Mesothelial cell of epicardium (in vitro differentiated cells): Measurements from ENCODE around the gene FGF2. TPM values are rescaled to one million over a fixed set of nuclear protein-coding genes. Genes with fewer than 3 reads are reported as not detected.
"Not testable (repeated sequence)": the region's sequence is repeated elsewhere in the genome, so short reads cannot be mapped to it uniquely, and the experiment has no call there.

Experiments used
- DNase-seq, 2 experiments: peaks; one replicate each; pipeline ENCODE4 v3.0.0; 2021; ENCODE audit warnings: low spot score in 2 of 2; ENCODE audit not compliant: unreplicated experiment in 2 of 2
- H3K27ac Mint-ChIP-seq: 2 replicates; pipeline ENCODE4 v1.8.0; 2021; ENCODE audit warnings: mixed read lengths
- H3K27me3 Mint-ChIP-seq: 2 replicates; pipeline ENCODE4 v1.8.0; 2021; ENCODE audit warnings: low read depth, mixed read lengths
- H3K36me3 Mint-ChIP-seq: 2 replicates; pipeline ENCODE4 v1.8.0; 2021; ENCODE audit warnings: mixed read lengths
- H3K4me1 Mint-ChIP-seq: 2 replicates; pipeline ENCODE4 v1.8.0; 2021; ENCODE audit warnings: mixed read lengths
- H3K4me3 Mint-ChIP-seq: 2 replicates; pipeline ENCODE4 v1.8.0; 2021; ENCODE audit warnings: mild to moderate bottlenecking, moderate library complexity, mixed read lengths
- H3K9me3 Mint-ChIP-seq: 2 replicates; pipeline ENCODE4 v1.8.0; 2021; ENCODE audit warnings: mixed read lengths
- CTCF ChIP-seq: fragments of 200-600 bp; sonication (generic); IDR thresholded peaks from one replicate; pipeline ENCODE4 v1.5.0; 2021; ENCODE audit warnings: antibody characterized with exemption; ENCODE audit not compliant: unreplicated experiment
- total RNA-seq: library from RNA; stranded (reverse); gene quantifications from 3 replicates; pipeline ENCODE4 v1.2.1, GENCODE V29; 2021

Gene FGF2
- total RNA-seq, 1 donor from 2014 or later, result 11.3 TPM

GRCh38 chr4:122921971-122922876 is 95.6 kb downstream of the FGF2 start, which contains the start of gene NUDT6:
Gene NUDT6 (minus strand): TSS chr4:122922597. CDS start chr4:122922572, 25 bp downstream.
- Mint-ChIP-seq H3K9me3 (no peaks in the 10 kb centered on the region), H3K4me3 (peak within 1 kb of the TSS; percentile 98), H3K4me1 (peaks cover 2% of the 10 kb centered on the region), H3K36me3 (no peaks in the 10 kb centered on the region), H3K27me3 (no peaks in the 10 kb centered on the region), H3K27ac (peak within 1 kb of the TSS; percentile 94)
- TF ChIP-seq CTCF, result no peak
- peak in 1 of 2 experiments; percentile 50 for DNase-seq

DNA sequence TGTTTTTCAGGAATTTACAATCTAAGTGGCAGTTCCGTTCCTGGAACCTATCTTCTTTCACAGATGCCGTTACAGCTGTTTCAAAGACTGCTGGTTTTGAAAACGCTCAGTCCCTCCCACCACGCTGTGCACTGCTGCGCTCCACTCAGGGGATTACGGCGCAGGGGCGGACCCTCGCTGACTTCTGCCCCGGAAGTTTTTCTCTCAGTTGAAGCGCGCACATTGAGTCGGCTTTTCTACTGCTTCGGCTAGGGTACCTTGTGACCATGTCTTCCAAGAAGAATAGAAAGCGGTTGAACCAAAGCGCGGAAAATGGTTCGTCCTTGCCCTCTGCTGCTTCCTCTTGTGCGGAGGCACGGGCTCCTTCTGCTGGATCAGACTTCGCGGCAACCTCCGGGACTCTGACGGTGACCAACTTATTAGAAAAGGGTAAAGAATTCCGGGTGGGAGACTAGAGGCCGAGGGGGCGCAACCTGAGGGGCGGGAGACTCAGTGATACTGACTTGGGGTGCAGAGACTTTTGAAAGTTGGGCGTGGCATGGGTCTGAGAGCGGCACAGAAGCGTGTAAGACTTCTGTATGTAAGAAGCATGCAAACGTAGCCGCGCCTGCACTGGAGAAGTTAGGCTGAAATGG is 96.4 kb downstream of the FGF2 start:
- Mint-ChIP-seq H3K27me3 (no peaks in the 10 kb centered on the region), H3K4me1 (peaks cover 2% of the 10 kb centered on the region), H3K9me3 (no peaks in the 10 kb centered on the region), H3K27ac (peak overlapping the region; percentile 94), H3K36me3 (no peaks in the 10 kb centered on the region), H3K4me3 (peak overlapping the region; percentile 98)
- DNase-seq, result peak; percentile 65 to 81
- no peak for TF ChIP-seq CTCF

GRCh38 chr4:122928930-122929329 is 102.3 kb downstream of the FGF2 start:
- Mint-ChIP-seq H3K27ac (no peak overlapping the region), H3K4me3 (no peak overlapping the region), H3K27me3 (no peaks in the 10 kb centered on the region), H3K36me3 (peaks cover 1% of the 10 kb centered on the region), H3K9me3 (no peaks in the 10 kb centered on the region), H3K4me1 (no peaks in the 10 kb centered on the region)
- no peak for DNase-seq
- no peak for TF ChIP-seq CTCF

- Mint-ChIP-seq H3K9me3 (no peaks in the 10 kb centered on the region), H3K4me3 (no peak overlapping the region), H3K27me3 (no peaks in the 10 kb centered on the region), H3K27ac (no peak overlapping the region), H3K36me3 (peaks cover 10% of the 10 kb centered on the region), H3K4me1 (no peaks in the 10 kb centered on the region)
- no peak for DNase-seq
- peak; percentile 76 for TF ChIP-seq CTCF
Observed at GRCh38 chr4:122930862-122931261, 104.2 kb downstream of the FGF2 start.

DNA sequence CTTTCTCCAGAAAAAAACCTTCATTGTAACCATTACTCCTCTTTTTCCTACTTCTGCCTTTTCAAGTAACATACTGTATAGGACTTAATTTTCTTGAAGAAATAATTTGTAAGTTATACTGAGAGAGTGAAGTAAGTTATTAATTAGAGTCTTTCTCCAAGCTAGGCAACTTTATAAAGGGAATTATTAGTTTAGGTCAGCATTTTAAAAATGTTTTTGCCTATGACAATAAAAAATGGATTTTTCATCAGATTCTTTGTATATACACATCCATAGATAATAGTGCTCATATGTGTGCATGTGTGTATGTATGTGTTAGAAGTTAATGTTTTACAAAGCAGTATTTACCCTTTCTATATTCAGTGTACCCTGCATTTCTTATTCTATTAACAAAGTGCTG is 106.1 kb downstream of the FGF2 start:
- Mint-ChIP-seq H3K36me3 (peaks cover 15% of the 10 kb centered on the region), H3K27me3 (no peaks in the 10 kb centered on the region), H3K9me3 (no peaks in the 10 kb centered on the region), H3K4me3 (no peak overlapping the region), H3K4me1 (no peaks in the 10 kb centered on the region), H3K27ac (no peak overlapping the region)
- DNase-seq, result no peak
- no peak for TF ChIP-seq CTCF

- DNase-seq, H3K27me3 Mint-ChIP-seq, H3K4me1 Mint-ChIP-seq, H3K4me3 Mint-ChIP-seq, H3K27ac Mint-ChIP-seq: not testable (repeated sequence)
- Mint-ChIP-seq H3K9me3 (peaks cover 16% of the 10 kb centered on the region), H3K36me3 (peaks cover 45% of the 10 kb centered on the region)
Observed at GRCh38 chr4:122945136-122945535, 118.5 kb downstream of the FGF2 start.
